Smooth muscle cell of the coronary artery (primary cell): ENCODE measurements around the gene HSD11B1L. TPM values are rescaled to one million over a fixed set of nuclear protein-coding genes. Genes with fewer than 3 reads are reported as not detected.

ENCODE experiments used
- total RNA-seq: library from RNA; depleted of rRNA; stranded (reverse); fragments of >200 nt; gene quantifications from 2 replicates; pipeline ENCODE4 v1.2.3, GENCODE V29; 2014; ENCODE audit warnings: low replicate concordance

Gene HSD11B1L
- total RNA-seq: 10.1 and 11.3 TPM in 2 replicates

GRCh38 chr19:5680437-5681368, at the start of gene HSD11B1L, which contains the start of gene MICOS13:
HSD11B1L (plus strand) TSS chr19:5681027; CDS start chr19:5684833, 3,806 bp downstream.
MICOS13 (minus strand) TSS chr19:5680516; CDS start chr19:5680486, 30 bp downstream.

GRCh38 chr19:5690125-5690954, 9.5 kb downstream of the HSD11B1L start, which contains the start of gene RPL36:
RPL36 (plus strand) TSS chr19:5690295; CDS start chr19:5690508, 213 bp downstream.

GRCh38 chr19:5719961-5720790, 39.3 kb downstream of the HSD11B1L start, which contains the start of the genes CATSPERD and LONP1:
CATSPERD (plus strand) TSS chr19:5720637; CDS start chr19:5720738, 101 bp downstream.
LONP1 (minus strand) TSS chr19:5720146; CDS start chr19:5720132, 14 bp downstream.

Other genes with a start within 250 kb of the HSD11B1L start
- gene ZNRF4, start 225.6 kb upstream of the HSD11B1L start, total RNA-seq: not detected in 2 replicates
- under 0.01 and 0.08 TPM in 2 replicates for gene TINCR, start 113.1 kb upstream of the HSD11B1L start, total RNA-seq
- 24.9 and 72.8 TPM in 2 replicates for gene SAFB2, start 58.3 kb upstream of the HSD11B1L start, total RNA-seq
- 44.8 and 50.3 TPM in 2 replicates for gene SAFB, start 57.9 kb upstream of the HSD11B1L start, total RNA-seq
- 50.3 and 83.6 TPM in 2 replicates for gene MICOS13, start 511 bp upstream of the HSD11B1L start, total RNA-seq
- gene RPL36, start 9.3 kb downstream of the HSD11B1L start, total RNA-seq: 777 and 840 TPM in 2 replicates
- gene LONP1, start 39.1 kb downstream of the HSD11B1L start, total RNA-seq: 116 and 155 TPM in 2 replicates
- not detected in 2 replicates for gene CATSPERD, start 39.6 kb downstream of the HSD11B1L start, total RNA-seq
- gene PRR22, start 103.7 kb downstream of the HSD11B1L start, total RNA-seq: 0.08 TPM in 1 of 2 replicates, not detected in the other
- 22.6 and 40.2 TPM in 2 replicates for gene DUS3L, start 110.1 kb downstream of the HSD11B1L start, total RNA-seq
- gene NRTN, start 124.0 kb downstream of the HSD11B1L start, total RNA-seq: not detected in 2 replicates
- gene FUT6, start 158.7 kb downstream of the HSD11B1L start, total RNA-seq: not detected in 2 replicates
- not detected in 2 replicates for gene FUT3, start 170.4 kb downstream of the HSD11B1L start, total RNA-seq
- not detected in 2 replicates for gene FUT5, start 189.5 kb downstream of the HSD11B1L start, total RNA-seq
- gene NDUFA11, start 222.8 kb downstream of the HSD11B1L start, total RNA-seq: 196 and 302 TPM in 2 replicates
- 2.8 and 4.8 TPM in 2 replicates for gene VMAC, start 223.8 kb downstream of the HSD11B1L start, total RNA-seq
- gene CAPS, start 233.2 kb downstream of the HSD11B1L start, total RNA-seq: 2.3 and 5.1 TPM in 2 replicates